OCI-LY3 (cell line): Measurements from ENCODE around the gene DCAKD.

Experiments used
- H2AFZ ChIP-seq: fragments of 200-600, 300-600 bp; shearing (Covaris generic); 2 replicates; pipeline ENCODE4 v1.6.0; 2014; ENCODE audit warnings: antibody characterized with exemption, low read depth, low read length
- H3K27ac ChIP-seq: fragments of 200-600, 300-600 bp; sonication (generic); 2 replicates; pipeline ENCODE4 v1.5.1; 2014; ENCODE audit warnings: mild to moderate bottlenecking, low read length, moderate library complexity, mixed read lengths
- H3K27me3 ChIP-seq: fragments of 200-600, 300-600 bp; sonication (generic); 2 replicates; pipeline ENCODE4 v1.6.1; 2014; ENCODE audit warnings: low read depth, low read length, mixed read lengths
- H3K36me3 ChIP-seq: fragments of 200-600, 300-600 bp; sonication (generic); replicated peaks from 2 replicates; pipeline ENCODE3; 2014; ENCODE audit warnings: low read depth, low read length, mixed read lengths
- H3K4me1 ChIP-seq: fragments of 300-600, 200-600 bp; sonication (generic); 2 replicates; pipeline ENCODE4 v1.6.1; 2014; ENCODE audit warnings: low read length, mixed read lengths
- H3K4me2 ChIP-seq: fragments of 200-600, 300-600 bp; sonication (generic); 2 replicates; pipeline ENCODE4 v1.6.1; 2014; ENCODE audit warnings: low read length, mixed read lengths
- H3K4me3 ChIP-seq: fragments of 300-600, 200-600 bp; sonication (generic); 2 replicates; pipeline ENCODE4 v1.5.1; 2014; ENCODE audit warnings: antibody characterized with exemption, mild to moderate bottlenecking, low read length, moderate library complexity
- H3K79me2 ChIP-seq: fragments of 300-600, 200-600 bp; shearing (Covaris generic); 2 replicates; pipeline ENCODE4 v1.6.1; 2014; ENCODE audit warnings: mild to moderate bottlenecking, low read length, mixed read lengths
- H3K9ac ChIP-seq: fragments of 300-600, 200-600 bp; shearing (Covaris generic); 2 replicates; pipeline ENCODE4 v1.6.0; 2014; ENCODE audit warnings: mild to moderate bottlenecking, low read length, moderate library complexity
- H3K9me3 ChIP-seq: fragments of 200-600, 300-600 bp; shearing (Covaris generic); 2 replicates; pipeline ENCODE4 v1.6.1; 2014; ENCODE audit warnings: low read length, mixed read lengths; ENCODE audit not compliant: insufficient read depth
- H4K20me1 ChIP-seq: fragments of 200-600, 300-600 bp; sonication (generic); 2 replicates; pipeline ENCODE4 v1.6.1; 2016; ENCODE audit warnings: low read length, mixed read lengths; ENCODE audit not compliant: insufficient read depth
- CTCF ChIP-seq: fragments of 200-600, 300-600 bp; sonication (generic); IDR thresholded peaks from 2 replicates; pipeline ENCODE4 v1.5.1; 2014; ENCODE audit warnings: antibody characterized with exemption, low read length, low read depth
- EZH2phosphoT487 ChIP-seq: fragments of 200-600 bp; shearing (Covaris generic); IDR thresholded peaks from 2 replicates; pipeline ENCODE4 v1.6.1; 2018; ENCODE audit warnings: antibody characterized with exemption, mixed run types, low read depth

Gene DCAKD

GRCh38 chr17:45087504-45087975 lies 36.1 kb upstream of the DCAKD start:
- H3K9ac ChIP-seq, result peak overlapping the region; percentile 54
- H3K4me2 ChIP-seq, result peak overlapping the region; percentile 40
- peak overlapping the region; percentile 95 for H3K27ac ChIP-seq
- H3K4me3 ChIP-seq, result no peak overlapping the region; the same call in 1 of the 2 replicates
- H3K9me3 ChIP-seq, result no peaks in the 10 kb centered on the region
- no peak for TF ChIP-seq CTCF
- TF ChIP-seq EZH2phosphoT487, result no peak
- no peak overlapping the region for H2AFZ ChIP-seq
- H3K79me2 ChIP-seq, result peaks cover 39% of the 10 kb centered on the region
- peaks cover 42% of the 10 kb centered on the region for H3K4me1 ChIP-seq
- peaks cover 53% of the 10 kb centered on the region for H3K36me3 ChIP-seq
- no peaks in the 10 kb centered on the region for H4K20me1 ChIP-seq
- H3K27me3 ChIP-seq, result no peaks in the 10 kb centered on the region

GRCh38 chr17:45086865-45087503 lies 35.6 kb upstream of the DCAKD start:
- Histone ChIP-seq H3K36me3 (peaks cover 55% of the 10 kb centered on the region), H3K27me3 (no peaks in the 10 kb centered on the region), H3K4me1 (peaks cover 42% of the 10 kb centered on the region), H3K79me2 (peaks cover 39% of the 10 kb centered on the region), H3K27ac (peak overlapping the region; percentile 95), H2AFZ (no peak overlapping the region), H3K9me3 (no peaks in the 10 kb centered on the region), H3K4me3 (no peak overlapping the region; the same call in 1 of the 2 replicates), H4K20me1 (no peaks in the 10 kb centered on the region), H3K4me2 (peak overlapping the region; percentile 40), H3K9ac (peak overlapping the region; percentile 54)
- TF ChIP-seq EZH2phosphoT487, result no peak
- TF ChIP-seq CTCF, result no peak

- no peaks in the 10 kb centered on the region for H3K9me3 ChIP-seq
- peak overlapping the region; percentile 95 for H3K27ac ChIP-seq
- H4K20me1 ChIP-seq, result no peaks in the 10 kb centered on the region
- no peaks in the 10 kb centered on the region for H3K27me3 ChIP-seq
- H2AFZ ChIP-seq, result no peak overlapping the region
- H3K4me2 ChIP-seq, result peak overlapping the region; percentile 40; the same call in 1 of the 2 replicates
- peaks cover 45% of the 10 kb centered on the region for H3K79me2 ChIP-seq
- H3K36me3 ChIP-seq, result peaks cover 55% of the 10 kb centered on the region
- peaks cover 42% of the 10 kb centered on the region for H3K4me1 ChIP-seq
- no peak overlapping the region for H3K9ac ChIP-seq
- H3K4me3 ChIP-seq, result no peak overlapping the region
- TF ChIP-seq EZH2phosphoT487, result no peak
Measured at GRCh38 chr17:45086391-45086790, 35.0 kb upstream of the DCAKD start.

GRCh38 chr17:45081047-45081703 lies 29.7 kb upstream of the DCAKD start:
- H4K20me1 ChIP-seq, result no peaks in the 10 kb centered on the region
- TF ChIP-seq CTCF (no peak), EZH2phosphoT487 (no peak)
- H3K9me3 ChIP-seq, result peaks cover 3% of the 10 kb centered on the region; the same call in 1 of the 2 replicates
- peaks cover 61% of the 10 kb centered on the region for H3K36me3 ChIP-seq
- peaks cover 59% of the 10 kb centered on the region for H3K79me2 ChIP-seq
- H3K27ac ChIP-seq, result 0 out of 2 replicates have a peak overlapping the region, but pooled peaks have one; percentile 5
- no peak overlapping the region for H3K4me3 ChIP-seq
- H3K4me2 ChIP-seq, result no peak overlapping the region
- H3K9ac ChIP-seq, result no peak overlapping the region
- H3K4me1 ChIP-seq, result peaks cover 38% of the 10 kb centered on the region
- no peak overlapping the region for H2AFZ ChIP-seq
- no peaks in the 10 kb centered on the region for H3K27me3 ChIP-seq
